22Rv1 (cell line): ENCODE data around the gene CHD8.

Experiments used
- H3K27ac ChIP-seq: fragments of 450-650 bp; 2 replicates; pipeline ENCODE4 v1.5.1; 2017
- CTCF ChIP-seq: fragments of 450-650 bp; IDR thresholded peaks from 2 replicates; pipeline ENCODE4 v1.5.1; 2017; ENCODE audit warnings: mild to moderate bottlenecking
- ZFX ChIP-seq: fragments of 450-650 bp; IDR thresholded peaks from 2 replicates; pipeline ENCODE4 v1.6.1; 2017; ENCODE audit warnings: antibody characterized with exemption, borderline replicate concordance

Gene CHD8

GRCh38 chr14:21406213-21406612 lies 49.7 kb downstream of the CHD8 start:
- no peak overlapping the region for H3K27ac ChIP-seq
- TF ChIP-seq ZFX (no peak), CTCF (no peak)

GRCh38 chr14:21405097-21405496 lies 50.8 kb downstream of the CHD8 start:
- no peak overlapping the region for H3K27ac ChIP-seq
- TF ChIP-seq ZFX = no peak
- TF ChIP-seq CTCF = no peak

GRCh38 chr14:21399311-21399870 lies 56.5 kb downstream of the CHD8 start:
- no peak overlapping the region for H3K27ac ChIP-seq
- no peak for TF ChIP-seq ZFX
- TF ChIP-seq CTCF = no peak

GRCh38 chr14:21398901-21399300 lies 57.0 kb downstream of the CHD8 start:
- no peak overlapping the region for H3K27ac ChIP-seq
- no peak for TF ChIP-seq CTCF

- H3K27ac ChIP-seq = no peak overlapping the region
- TF ChIP-seq ZFX = no peak
- no peak for TF ChIP-seq CTCF
Measured at GRCh38 chr14:21395450-21395849, 60.5 kb downstream of the CHD8 start.

- no peak for TF ChIP-seq CTCF
- TF ChIP-seq ZFX = no peak
- H3K27ac ChIP-seq = peak overlapping the region; percentile 92
Measured at GRCh38 chr14:21385188-21385904, 70.6 kb downstream of the CHD8 start.

- H3K27ac ChIP-seq = peak overlapping the region; percentile 92
- TF ChIP-seq ZFX (no peak), CTCF (no peak)
Measured at GRCh38 chr14:21384494-21384851, 71.5 kb downstream of the CHD8 start.
